GM20431 (cell line): Measurements from ENCODE around the gene IQGAP3.

Source experiments
- in situ Hi-C: fragments of 300-500 bp; cut with MseI, MboI; formaldehyde crosslinking; loops from one replicate; pipeline ENCODE4 v1.15.0; 2020; ENCODE audit warnings: low sequenced_read_pairs; ENCODE audit not compliant: unreplicated experiment

IQGAP3 gene

DNA sequence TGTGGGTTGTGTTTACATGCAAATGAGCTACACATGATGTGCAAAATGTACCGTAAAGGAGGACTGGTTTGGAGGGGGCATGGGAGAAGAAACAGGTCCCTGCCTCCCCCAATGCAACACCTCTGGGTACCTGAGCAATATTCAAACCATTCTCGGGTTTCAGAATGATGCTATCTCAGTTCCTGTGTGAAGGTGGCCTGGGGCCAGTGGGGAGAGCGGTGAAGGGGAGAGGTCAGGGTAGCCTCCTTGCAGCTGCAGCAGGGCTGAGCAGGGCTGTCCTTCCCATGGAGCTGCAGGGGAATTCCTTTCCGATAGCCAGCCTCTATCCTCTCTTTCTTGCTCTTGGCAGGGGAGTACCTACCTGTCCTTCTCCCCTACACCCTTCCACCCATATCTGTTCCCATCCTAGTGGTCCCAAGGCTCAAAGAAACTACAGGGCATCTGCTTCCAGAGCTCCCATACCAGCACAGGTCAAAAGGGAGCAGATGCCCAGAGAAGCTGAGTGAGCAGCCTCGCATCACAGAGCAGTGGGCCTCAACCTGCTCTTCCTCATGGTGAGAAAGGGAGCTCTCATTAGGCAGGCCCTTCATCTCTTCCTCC, 83.7 kb downstream of the IQGAP3 start:
- in situ Hi-C loops: no loop called here

DNA sequence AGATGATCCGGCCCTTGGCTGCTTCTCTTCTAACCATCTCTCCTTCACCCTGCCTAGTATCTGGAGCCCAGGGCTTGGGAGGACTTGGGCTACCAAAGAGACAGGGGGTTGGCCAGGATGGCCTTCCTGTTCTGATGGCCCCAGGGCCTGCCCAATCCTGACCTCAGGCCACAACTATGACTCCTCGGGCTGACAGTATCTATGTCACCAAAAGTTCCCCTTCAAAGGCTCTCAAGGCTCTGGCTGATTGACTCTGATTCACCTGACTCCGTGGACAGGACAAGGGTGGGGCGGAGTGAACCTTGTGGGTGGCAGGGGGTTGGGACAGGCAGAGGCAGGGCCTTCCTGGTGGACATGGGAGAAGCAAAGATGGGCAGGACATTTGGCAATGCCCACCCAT, 84.5 kb downstream of the IQGAP3 start:
- in situ Hi-C loops: no loop called here

DNA sequence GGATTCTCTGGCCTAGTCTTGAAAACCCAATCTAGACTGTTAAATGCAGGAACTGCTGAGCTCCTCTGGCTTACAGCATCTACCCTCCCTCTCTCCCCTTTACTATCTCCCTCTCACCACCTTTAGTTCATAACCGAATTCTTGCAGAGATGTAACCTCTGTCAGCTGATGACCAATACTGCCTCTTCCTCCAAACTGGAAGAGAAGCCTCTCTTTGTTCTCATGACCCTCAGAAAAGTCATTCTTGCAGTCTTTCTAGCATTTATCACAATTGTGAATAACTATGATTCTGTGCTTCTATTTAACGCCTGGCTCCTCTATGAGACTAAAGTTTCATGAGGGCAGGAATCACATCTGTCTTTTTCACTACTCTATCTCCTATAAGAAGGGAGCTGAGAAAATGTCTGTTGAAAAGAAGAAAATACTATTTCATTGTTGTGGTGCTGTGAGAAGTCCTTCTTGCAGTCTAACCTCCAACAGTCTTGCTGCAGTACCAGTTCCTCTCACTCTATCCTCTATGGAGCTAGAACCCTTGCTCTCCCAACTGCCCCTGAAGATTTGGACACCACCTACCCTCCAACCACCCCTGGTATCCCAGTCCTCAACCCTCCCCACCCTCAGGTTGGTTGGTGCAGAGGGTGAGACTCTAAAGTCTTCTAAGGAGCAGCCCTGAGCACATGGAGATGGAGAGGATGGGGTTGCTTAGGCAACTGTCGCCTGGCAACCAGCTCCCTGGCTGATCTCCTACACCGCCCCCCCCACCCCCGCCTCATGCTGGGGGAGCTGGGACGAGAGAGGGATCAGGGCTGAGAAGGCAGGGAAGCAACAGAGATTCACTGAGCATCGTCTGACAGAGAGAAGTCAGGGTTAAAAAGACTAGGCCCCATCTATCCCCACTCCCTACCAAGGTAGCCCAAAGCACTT, 85.7 kb downstream of the IQGAP3 start:
- in situ Hi-C loops: no loop called here

- in situ Hi-C loops: no loop called here
Observed at GRCh38 chr1:156485984-156486383, 86.4 kb downstream of the IQGAP3 start.

GRCh38 chr1:156484480-156485058, 87.8 kb downstream of the IQGAP3 start:
- in situ Hi-C loops: no loop called here

- in situ Hi-C loops: no loop called here
Observed at GRCh38 chr1:156483397-156483796, 89.0 kb downstream of the IQGAP3 start.

GRCh38 chr1:156482276-156482675, 90.1 kb downstream of the IQGAP3 start:
- in situ Hi-C loops: no loop called here

- in situ Hi-C loops: no loop called here
Observed at GRCh38 chr1:156481527-156481926, 90.8 kb downstream of the IQGAP3 start.

DNA sequence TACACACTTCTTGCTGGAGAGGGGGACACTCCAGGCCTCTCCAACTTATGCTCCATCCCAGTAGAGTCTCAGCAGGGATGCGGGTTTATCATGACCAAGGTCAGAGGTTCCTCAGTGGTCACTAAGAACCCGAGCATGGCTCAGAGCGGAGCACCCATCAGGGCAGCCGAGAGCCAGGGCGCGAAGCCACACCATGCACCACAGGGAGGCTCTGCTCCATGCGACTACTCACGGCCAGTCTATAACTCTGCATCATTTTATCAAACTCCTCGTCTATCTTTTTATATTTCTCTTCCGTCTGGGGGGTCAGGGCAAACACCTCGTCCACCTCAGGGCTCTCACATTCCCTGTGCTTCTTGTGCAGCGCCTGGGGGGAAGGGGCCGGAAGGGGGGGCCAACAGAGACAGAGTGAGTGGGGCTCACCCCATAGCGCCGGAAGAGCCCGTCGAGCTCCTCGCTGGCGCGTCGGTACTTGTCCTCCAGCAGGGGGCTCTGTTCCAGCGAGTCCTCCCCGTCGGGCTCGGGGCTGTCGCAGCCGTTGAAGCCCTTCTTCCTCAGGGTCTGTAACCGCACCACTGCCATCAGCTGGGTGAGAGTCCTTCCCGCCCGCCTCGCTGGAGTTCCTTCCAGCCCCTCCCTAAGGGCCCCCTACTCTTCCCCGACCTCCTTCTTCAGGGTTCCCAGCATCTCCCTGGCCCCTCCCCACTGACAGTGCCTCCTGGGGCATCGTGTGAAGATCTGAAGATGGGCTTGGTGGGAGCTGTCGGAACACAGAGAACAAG, 91.8 kb downstream of the IQGAP3 start:
- in situ Hi-C loops: no loop called here

- in situ Hi-C loops: no loop called here
Observed at GRCh38 chr1:156480016-156480370, 92.4 kb downstream of the IQGAP3 start.

DNA sequence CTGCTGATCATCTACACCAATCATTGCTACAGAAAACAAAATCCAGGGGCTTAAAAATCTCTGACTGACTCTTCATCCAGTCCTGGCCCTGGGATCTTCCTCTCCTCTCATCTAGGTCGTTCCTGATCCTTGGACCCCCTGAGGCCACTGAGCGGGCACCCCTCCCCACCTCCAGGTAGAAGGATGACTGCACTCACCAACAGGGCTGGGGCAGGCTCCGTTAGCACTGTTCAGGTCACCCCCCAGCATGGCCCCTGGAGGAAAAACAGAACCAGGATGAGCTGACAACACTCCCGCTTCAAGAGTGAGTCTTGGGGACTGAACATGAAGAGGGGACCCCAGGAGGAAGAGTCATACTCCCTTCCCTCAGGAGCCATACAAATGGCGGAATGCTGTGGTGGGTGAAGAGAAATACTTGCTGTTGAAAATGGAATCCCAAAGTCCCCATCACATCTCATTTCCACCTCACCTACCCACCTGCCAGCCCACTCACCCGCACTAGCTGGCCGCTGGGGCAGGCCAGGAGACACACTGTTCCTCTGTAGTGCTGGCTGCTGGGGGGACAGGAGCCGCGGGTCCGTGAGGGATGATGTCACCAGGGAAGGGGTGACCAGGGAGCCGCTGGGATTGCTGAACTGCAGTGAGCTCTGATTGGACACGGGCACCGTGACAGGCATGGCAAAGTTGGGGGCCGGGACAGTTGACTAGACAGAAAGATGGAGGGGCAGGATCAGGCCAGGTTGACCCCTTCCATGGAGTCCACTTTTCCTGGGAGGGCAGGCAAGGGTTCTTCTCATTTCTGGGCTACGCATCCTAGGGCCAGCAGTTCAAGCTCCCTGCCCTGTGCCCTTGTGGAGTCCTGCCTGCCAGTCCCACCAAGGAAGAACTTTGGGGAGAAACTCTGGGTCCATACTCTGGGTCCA, 93.0 kb downstream of the IQGAP3 start:
- in situ Hi-C loops: no loop called here

- in situ Hi-C loops: no loop called here
Observed at GRCh38 chr1:156478250-156478627, 94.1 kb downstream of the IQGAP3 start.

GRCh38 chr1:156477526-156478249, 94.7 kb downstream of the IQGAP3 start:
- in situ Hi-C loops: no loop called here

- in situ Hi-C loops: no loop called here
Observed at GRCh38 chr1:156476501-156477298, 95.7 kb downstream of the IQGAP3 start.

GRCh38 chr1:156475568-156476500, 96.5 kb downstream of the IQGAP3 start:
- in situ Hi-C loops: no loop called here
